Measurements from ENCODE around the gene ITPRIP.
A peak's percentile ranks its signal among the peaks of the same experiment; 100 is the strongest.

Gene ITPRIP

GRCh38 chr10:104297697-104298660, 40.3 kb downstream of the ITPRIP start:
- H3K4me3 ChIP-seq (ENCODE audit: low read depth, low read length) = no peak overlapping the region
- TF ChIP-seq, protein P1, sequence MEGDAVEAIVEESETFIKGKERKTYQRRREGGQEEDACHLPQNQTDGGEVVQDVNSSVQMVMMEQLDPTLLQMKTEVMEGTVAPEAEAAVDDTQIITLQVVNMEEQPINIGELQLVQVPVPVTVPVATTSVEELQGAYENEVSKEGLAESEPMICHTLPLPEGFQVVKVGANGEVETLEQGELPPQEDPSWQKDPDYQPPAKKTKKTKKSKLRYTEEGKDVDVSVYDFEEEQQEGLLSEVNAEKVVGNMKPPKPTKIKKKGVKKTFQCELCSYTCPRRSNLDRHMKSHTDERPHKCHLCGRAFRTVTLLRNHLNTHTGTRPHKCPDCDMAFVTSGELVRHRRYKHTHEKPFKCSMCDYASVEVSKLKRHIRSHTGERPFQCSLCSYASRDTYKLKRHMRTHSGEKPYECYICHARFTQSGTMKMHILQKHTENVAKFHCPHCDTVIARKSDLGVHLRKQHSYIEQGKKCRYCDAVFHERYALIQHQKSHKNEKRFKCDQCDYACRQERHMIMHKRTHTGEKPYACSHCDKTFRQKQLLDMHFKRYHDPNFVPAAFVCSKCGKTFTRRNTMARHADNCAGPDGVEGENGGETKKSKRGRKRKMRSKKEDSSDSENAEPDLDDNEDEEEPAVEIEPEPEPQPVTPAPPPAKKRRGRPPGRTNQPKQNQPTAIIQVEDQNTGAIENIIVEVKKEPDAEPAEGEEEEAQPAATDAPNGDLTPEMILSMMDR (IDR thresholded peaks at IDR 0.05; ENCODE audit: low read depth, low read length) = peak; percentile 75

- TF ChIP-seq, protein P1 (IDR thresholded peaks at IDR 0.05; ENCODE audit: low read depth, low read length) = no peak
- no peak overlapping the region for H3K4me3 ChIP-seq (ENCODE audit: low read depth, low read length)
Measured at GRCh38 chr10:104296687-104297436, 41.4 kb downstream of the ITPRIP start.

GRCh38 chr10:104293781-104294321, 44.4 kb downstream of the ITPRIP start:
- TF ChIP-seq, protein P1 (IDR thresholded peaks at IDR 0.05; ENCODE audit: low read depth, low read length) = no peak
- no peak overlapping the region for H3K4me3 ChIP-seq (ENCODE audit: low read depth, low read length)

- TF ChIP-seq, protein P1 (IDR thresholded peaks at IDR 0.05; ENCODE audit: low read depth, low read length) = no peak
- no peak overlapping the region for H3K4me3 ChIP-seq (ENCODE audit: low read depth, low read length)
Measured at GRCh38 chr10:104293011-104293410, 45.3 kb downstream of the ITPRIP start.

DNA sequence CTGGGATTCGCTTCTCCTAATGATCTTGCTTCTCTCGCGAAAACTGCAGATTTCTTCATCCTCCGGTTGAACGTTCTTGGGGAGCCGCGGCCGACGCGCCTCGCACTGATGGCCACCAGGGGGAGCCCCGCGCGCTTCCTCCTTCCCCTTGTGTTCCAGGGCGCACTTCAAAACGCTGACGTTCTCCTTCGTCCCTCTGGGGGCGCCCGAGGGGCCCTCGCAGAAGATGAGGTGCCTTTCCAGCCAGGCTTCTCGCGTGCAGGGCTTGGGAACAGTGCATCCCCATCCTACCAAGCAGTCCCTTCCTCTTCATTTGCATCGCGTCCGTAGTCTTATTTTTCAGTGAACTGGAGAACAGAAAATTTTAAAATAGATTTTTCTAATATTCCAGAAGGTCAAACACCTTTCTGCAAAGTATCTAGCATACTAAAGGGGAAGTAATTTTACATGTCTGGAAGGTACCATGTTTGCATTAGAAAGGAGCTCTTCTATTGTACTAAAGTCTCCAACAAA, 46.8 kb downstream of the ITPRIP start:
- no peak overlapping the region for H3K4me3 ChIP-seq (ENCODE audit: low read depth, low read length)
- TF ChIP-seq, protein P1 (IDR thresholded peaks at IDR 0.05; ENCODE audit: low read depth, low read length) = peak; percentile 100

- H3K4me3 ChIP-seq (ENCODE audit: low read depth, low read length) = no peak overlapping the region
- TF ChIP-seq, protein P1 (IDR thresholded peaks at IDR 0.05; ENCODE audit: low read depth, low read length) = no peak
Measured at GRCh38 chr10:104288355-104288754, 49.9 kb downstream of the ITPRIP start.
